ENCODE measurements around the gene LATS1. TPM values are rescaled to one million over a fixed set of nuclear protein-coding genes. Genes with fewer than 3 reads are reported as not detected.

LATS1 gene
- total and polyA plus RNA-seq, 4 donors, result 2.7 to 9.2 (median 5.5) TPM

DNA sequence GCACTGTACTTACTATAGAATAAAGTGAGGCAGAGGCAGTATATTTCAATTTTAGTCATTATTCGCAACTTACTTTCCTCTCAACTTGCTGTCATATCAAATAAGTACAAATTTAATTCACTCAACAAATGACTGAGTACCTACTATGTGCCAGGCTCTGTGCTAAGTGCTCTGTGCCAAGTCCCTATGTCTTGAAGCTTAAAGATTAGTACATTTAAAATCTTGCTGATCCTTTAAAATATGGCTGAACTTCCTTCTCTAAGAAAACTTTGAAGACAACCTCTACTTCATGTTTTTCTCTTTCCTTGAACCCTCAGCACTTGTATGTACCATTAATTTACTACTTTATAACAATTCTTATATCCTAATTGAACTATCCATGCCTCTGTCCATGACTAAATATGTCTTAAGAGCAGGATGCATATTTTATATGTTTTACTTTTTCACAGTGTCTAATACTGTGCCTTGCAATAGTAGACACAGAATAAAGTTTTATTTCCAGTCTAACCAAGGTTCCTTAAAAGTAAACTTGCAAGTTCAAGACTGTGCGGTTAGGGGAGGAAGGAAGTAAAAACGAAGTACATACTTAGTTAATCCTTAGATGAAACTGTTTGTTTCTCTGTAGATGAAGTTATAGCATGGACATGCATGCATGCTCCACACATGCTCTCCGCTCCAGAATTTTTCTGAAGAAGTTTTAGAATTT, 10.0 kb upstream of the LATS1 start:
- H3K4me3 ChIP-seq (ENCODE audit: low read depth in 1 of 3, low read length in 3 of 3), result no peak overlapping the region
- no peak overlapping the region for H3K9ac ChIP-seq (ENCODE audit: low read depth in 1 of 2, low read length in 2 of 2)
- 90% methylated on average over 4 of the region's 4 CpGs for WGBS
- no peaks in the 10 kb centered on the region for H3K27me3 ChIP-seq (ENCODE audit: control insufficient read depth in 4 of 4, insufficient read depth in 4 of 4, low read length in 3 of 4)
- H3K36me3 ChIP-seq (ENCODE audit: control insufficient read depth in 4 of 4, insufficient read depth in 3 of 4, low read depth in 1 of 4, low read length in 3 of 4), result peaks cover 8 to 40% (median 26%) of the 10 kb centered on the region in 4 donors
- H3K27ac ChIP-seq (ENCODE audit: low read depth in 1 of 2, low read length in 2 of 2), result no peak overlapping the region
- no peak for DNase-seq (ENCODE audit: low spot score)
- TF ChIP-seq RAD21 (IDR thresholded peaks at IDR 0.05) (no peak), JUND (IDR thresholded peaks at IDR 0.05) (no peak)
- no peaks in the 10 kb centered on the region for H3K4me1 ChIP-seq (ENCODE audit: control insufficient read depth in 4 of 4, insufficient read depth in 4 of 4, low read length in 3 of 4)
- H3K9me3 ChIP-seq (ENCODE audit: control insufficient read depth in 4 of 4, low read length in 3 of 4), result no peaks in the 10 kb centered on the region

DNA sequence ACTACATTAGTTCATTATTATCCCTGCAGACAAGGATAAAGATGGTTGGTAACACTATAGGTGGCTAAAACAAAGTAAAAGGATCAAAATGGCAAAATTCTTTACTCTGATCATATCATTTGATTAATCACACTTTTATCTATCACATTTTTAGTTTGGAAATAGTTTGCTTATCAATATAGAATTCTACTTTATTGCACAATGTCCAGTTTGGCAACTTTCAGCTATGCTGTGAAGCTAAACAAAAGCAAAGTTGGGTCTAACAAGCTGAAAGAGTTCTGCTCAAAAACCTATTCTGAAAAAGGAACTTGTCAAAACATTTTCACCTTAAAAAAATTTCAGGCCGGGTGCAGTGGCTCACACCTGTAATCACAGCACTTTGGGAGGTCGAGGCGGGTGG, 7.9 kb upstream of the LATS1 start:
- peaks cover 3 to 30% (median 21%) of the 10 kb centered on the region in 4 donors for H3K36me3 ChIP-seq (ENCODE audit: control insufficient read depth in 4 of 4, insufficient read depth in 3 of 4, low read depth in 1 of 4, low read length in 3 of 4)
- no peak overlapping the region for H3K4me3 ChIP-seq (ENCODE audit: low read depth in 1 of 3, low read length in 3 of 3)
- no peaks in the 10 kb centered on the region for H3K27me3 ChIP-seq (ENCODE audit: control insufficient read depth in 4 of 4, insufficient read depth in 4 of 4, low read length in 3 of 4)
- no peak for DNase-seq (ENCODE audit: low spot score)
- H3K9me3 ChIP-seq (ENCODE audit: control insufficient read depth in 4 of 4, low read length in 3 of 4), result no peaks in the 10 kb centered on the region
- WGBS, result 92% methylated on average over 3 of the region's 3 CpGs
- no peak overlapping the region for H3K9ac ChIP-seq (ENCODE audit: low read depth in 1 of 2, low read length in 2 of 2)
- TF ChIP-seq, protein P1, sequence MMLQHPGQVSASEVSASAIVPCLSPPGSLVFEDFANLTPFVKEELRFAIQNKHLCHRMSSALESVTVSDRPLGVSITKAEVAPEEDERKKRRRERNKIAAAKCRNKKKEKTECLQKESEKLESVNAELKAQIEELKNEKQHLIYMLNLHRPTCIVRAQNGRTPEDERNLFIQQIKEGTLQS (IDR thresholded peaks at IDR 0.05), result no peak
- TF ChIP-seq FOXA1 (IDR thresholded peaks at IDR 0.05) (no peak), EGR1 (IDR thresholded peaks at IDR 0.05; ENCODE audit: low read depth in 2 of 2) (no peak), RAD21 (IDR thresholded peaks at IDR 0.05) (no peak), HNF4G (IDR thresholded peaks at IDR 0.05) (no peak), NR2F2 (IDR thresholded peaks at IDR 0.05) (no peak), RXRA (IDR thresholded peaks at IDR 0.05) (no peak), HNF4A (conservative IDR thresholded peaks at IDR 0.05) (no peak), YY1 (IDR thresholded peaks at IDR 0.05) (no peak), GABPA (IDR thresholded peaks at IDR 0.05 in 1 of 2, conservative IDR thresholded peaks at IDR 0.05 in 1 of 2) (no peak), SP1 (IDR thresholded peaks at IDR 0.05) (no peak), FOXA2 (IDR thresholded peaks at IDR 0.05) (no peak), TAF1 (conservative IDR thresholded peaks at IDR 0.05) (no peak), JUND (IDR thresholded peaks at IDR 0.05) (no peak)
- TF ChIP-seq, protein P2, sequence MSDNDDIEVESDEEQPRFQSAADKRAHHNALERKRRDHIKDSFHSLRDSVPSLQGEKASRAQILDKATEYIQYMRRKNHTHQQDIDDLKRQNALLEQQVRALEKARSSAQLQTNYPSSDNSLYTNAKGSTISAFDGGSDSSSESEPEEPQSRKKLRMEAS (IDR thresholded peaks at IDR 0.05), result no peak
- TF ChIP-seq, protein P3, sequence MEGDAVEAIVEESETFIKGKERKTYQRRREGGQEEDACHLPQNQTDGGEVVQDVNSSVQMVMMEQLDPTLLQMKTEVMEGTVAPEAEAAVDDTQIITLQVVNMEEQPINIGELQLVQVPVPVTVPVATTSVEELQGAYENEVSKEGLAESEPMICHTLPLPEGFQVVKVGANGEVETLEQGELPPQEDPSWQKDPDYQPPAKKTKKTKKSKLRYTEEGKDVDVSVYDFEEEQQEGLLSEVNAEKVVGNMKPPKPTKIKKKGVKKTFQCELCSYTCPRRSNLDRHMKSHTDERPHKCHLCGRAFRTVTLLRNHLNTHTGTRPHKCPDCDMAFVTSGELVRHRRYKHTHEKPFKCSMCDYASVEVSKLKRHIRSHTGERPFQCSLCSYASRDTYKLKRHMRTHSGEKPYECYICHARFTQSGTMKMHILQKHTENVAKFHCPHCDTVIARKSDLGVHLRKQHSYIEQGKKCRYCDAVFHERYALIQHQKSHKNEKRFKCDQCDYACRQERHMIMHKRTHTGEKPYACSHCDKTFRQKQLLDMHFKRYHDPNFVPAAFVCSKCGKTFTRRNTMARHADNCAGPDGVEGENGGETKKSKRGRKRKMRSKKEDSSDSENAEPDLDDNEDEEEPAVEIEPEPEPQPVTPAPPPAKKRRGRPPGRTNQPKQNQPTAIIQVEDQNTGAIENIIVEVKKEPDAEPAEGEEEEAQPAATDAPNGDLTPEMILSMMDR (IDR thresholded peaks at IDR 0.05; ENCODE audit: low read depth, low read length, missing input control), result no peak
- TF ChIP-seq, protein P4, sequence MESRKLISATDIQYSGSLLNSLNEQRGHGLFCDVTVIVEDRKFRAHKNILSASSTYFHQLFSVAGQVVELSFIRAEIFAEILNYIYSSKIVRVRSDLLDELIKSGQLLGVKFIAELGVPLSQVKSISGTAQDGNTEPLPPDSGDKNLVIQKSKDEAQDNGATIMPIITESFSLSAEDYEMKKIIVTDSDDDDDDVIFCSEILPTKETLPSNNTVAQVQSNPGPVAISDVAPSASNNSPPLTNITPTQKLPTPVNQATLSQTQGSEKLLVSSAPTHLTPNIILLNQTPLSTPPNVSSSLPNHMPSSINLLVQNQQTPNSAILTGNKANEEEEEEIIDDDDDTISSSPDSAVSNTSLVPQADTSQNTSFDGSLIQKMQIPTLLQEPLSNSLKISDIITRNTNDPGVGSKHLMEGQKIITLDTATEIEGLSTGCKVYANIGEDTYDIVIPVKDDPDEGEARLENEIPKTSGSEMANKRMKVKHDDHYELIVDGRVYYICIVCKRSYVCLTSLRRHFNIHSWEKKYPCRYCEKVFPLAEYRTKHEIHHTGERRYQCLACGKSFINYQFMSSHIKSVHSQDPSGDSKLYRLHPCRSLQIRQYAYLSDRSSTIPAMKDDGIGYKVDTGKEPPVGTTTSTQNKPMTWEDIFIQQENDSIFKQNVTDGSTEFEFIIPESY (IDR thresholded peaks at IDR 0.05), result no peak
- TF ChIP-seq, protein P5, sequence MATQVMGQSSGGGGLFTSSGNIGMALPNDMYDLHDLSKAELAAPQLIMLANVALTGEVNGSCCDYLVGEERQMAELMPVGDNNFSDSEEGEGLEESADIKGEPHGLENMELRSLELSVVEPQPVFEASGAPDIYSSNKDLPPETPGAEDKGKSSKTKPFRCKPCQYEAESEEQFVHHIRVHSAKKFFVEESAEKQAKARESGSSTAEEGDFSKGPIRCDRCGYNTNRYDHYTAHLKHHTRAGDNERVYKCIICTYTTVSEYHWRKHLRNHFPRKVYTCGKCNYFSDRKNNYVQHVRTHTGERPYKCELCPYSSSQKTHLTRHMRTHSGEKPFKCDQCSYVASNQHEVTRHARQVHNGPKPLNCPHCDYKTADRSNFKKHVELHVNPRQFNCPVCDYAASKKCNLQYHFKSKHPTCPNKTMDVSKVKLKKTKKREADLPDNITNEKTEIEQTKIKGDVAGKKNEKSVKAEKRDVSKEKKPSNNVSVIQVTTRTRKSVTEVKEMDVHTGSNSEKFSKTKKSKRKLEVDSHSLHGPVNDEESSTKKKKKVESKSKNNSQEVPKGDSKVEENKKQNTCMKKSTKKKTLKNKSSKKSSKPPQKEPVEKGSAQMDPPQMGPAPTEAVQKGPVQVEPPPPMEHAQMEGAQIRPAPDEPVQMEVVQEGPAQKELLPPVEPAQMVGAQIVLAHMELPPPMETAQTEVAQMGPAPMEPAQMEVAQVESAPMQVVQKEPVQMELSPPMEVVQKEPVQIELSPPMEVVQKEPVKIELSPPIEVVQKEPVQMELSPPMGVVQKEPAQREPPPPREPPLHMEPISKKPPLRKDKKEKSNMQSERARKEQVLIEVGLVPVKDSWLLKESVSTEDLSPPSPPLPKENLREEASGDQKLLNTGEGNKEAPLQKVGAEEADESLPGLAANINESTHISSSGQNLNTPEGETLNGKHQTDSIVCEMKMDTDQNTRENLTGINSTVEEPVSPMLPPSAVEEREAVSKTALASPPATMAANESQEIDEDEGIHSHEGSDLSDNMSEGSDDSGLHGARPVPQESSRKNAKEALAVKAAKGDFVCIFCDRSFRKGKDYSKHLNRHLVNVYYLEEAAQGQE (IDR thresholded peaks at IDR 0.05), result no peak
- no peaks in the 10 kb centered on the region for H3K4me1 ChIP-seq (ENCODE audit: control insufficient read depth in 4 of 4, insufficient read depth in 4 of 4, low read length in 3 of 4)
- H3K27ac ChIP-seq (ENCODE audit: low read depth in 1 of 2, low read length in 2 of 2), result no peak overlapping the region
